ENCODE measurements around the gene FADS2.

DNA sequence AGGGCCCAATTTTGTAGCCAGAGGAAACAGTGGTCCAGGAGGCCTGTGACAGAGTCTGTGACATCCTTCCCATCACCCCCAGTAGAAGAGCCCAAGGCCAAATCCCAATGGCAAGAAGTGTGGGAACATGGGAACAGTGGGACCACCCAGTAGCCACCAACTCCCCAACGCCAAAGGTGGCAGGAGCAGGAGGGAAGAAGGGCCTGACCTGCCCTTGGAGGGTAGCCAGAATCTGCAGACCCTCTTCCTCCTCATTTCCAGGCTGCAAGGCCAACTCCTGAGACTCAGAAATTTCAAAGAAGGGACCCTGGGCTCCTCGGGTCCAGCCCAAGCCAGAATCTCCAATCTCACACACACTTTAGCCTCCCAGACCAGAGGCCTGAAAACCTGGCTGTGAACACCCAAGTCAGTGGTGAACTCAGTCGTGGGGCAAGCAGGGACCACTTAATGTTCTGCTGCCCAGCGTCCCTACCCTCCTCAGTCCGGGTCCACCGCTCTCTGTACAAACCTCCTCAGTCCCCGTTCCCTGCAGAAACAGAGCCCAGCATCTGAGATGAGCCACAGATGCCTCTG, 83.1 kb downstream of the FADS2 start:
- TF ChIP-seq CTCF (IDR thresholded peaks at IDR 0.05) (no peak), POLR2A (IDR thresholded peaks at IDR 0.05) (no peak)
